IMR-90 (cell line): ENCODE results near the gene AUNIP. TPM values are rescaled to one million over a fixed set of nuclear protein-coding genes. Genes with fewer than 3 reads are reported as not detected.

Experiments
- ATAC-seq: fragments of 200-7000 bp; cut with Tn5 transposase; 2 replicates; pipeline ENCODE4 v1.9.1; 2020; ENCODE audit warnings: low read depth, mild to moderate bottlenecking, moderate library complexity
- BruUV-seq: library from RNA; stranded (reverse); fragments of 400-500 nt; replicated peaks from 2 replicates; lab custom pipeline; 2021; lab: Mats Ljungman, UMichigan
- CTCF ChIA-PET: fragments of 300-600 bp; formaldehyde crosslinking; extraction: SDS; loops from one replicate; lab custom pipeline; 2021; ENCODE audit warnings: antibody characterized with exemption; lab: Yijun Ruan, JAX
- POLR2A ChIA-PET: fragments of 300-600 bp; sonication (Branson Sonifier 250); formaldehyde crosslinking; loops from one replicate; lab custom pipeline; 2022; ENCODE audit warnings: antibody characterized with exemption; ENCODE audit not compliant: unreplicated experiment; lab: Charles Lee
- DNase-seq: peaks from one replicate; pipeline ENCODE4 v3.0.0; 2013
- H2AFZ ChIP-seq: replicated peaks from 2 replicates; pipeline ENCODE3; 2013; ENCODE audit warnings: low read length, mild to moderate bottlenecking; ENCODE audit not compliant: poor library complexity
- H2AK5ac ChIP-seq: 2 replicates; pipeline ENCODE4 v1.6.1; 2013; ENCODE audit warnings: low read depth, low read length, inconsistent platforms
- H2AK9ac ChIP-seq: replicated peaks from 2 replicates; pipeline ENCODE3; 2013; ENCODE audit warnings: mild to moderate bottlenecking, low read depth, low read length, moderate library complexity; ENCODE audit not compliant: poor library complexity
- H2BK120ac ChIP-seq: 2 replicates; pipeline ENCODE4 v1.6.1; 2013; ENCODE audit warnings: low read depth, low read length, inconsistent platforms
- H2BK15ac ChIP-seq: 3 replicates; pipeline ENCODE4 v1.6.1; 2013; ENCODE audit warnings: low read depth, low read length, inconsistent platforms
- H2BK20ac ChIP-seq: 2 replicates; pipeline ENCODE4 v1.6.1; 2013; ENCODE audit warnings: low read depth, mild to moderate bottlenecking, inconsistent platforms, low read length, moderate library complexity
- H2BK5ac ChIP-seq: 2 replicates; pipeline ENCODE4 v1.6.1; 2013; ENCODE audit warnings: mild to moderate bottlenecking, low read depth, low read length, inconsistent platforms; ENCODE audit not compliant: poor library complexity, severe bottlenecking
- H3K14ac ChIP-seq: replicated peaks from 2 replicates; pipeline ENCODE4 v1.6.1; 2013; ENCODE audit warnings: low read depth, low read length, inconsistent platforms
- H3K18ac ChIP-seq: 2 replicates; pipeline ENCODE4 v1.6.1; 2013; ENCODE audit warnings: low read depth, low read length, control low read depth
- H3K23ac ChIP-seq: 2 replicates; pipeline ENCODE4 v1.6.1; 2013; ENCODE audit warnings: low read depth, low read length, inconsistent platforms
- H3K27ac ChIP-seq: 2 replicates; pipeline ENCODE4 v1.5.1; 2013; ENCODE audit warnings: mild to moderate bottlenecking, control low read depth, low read length; ENCODE audit not compliant: insufficient read depth
- H3K27me3 ChIP-seq: 2 replicates; pipeline ENCODE4 v1.6.1; 2013; ENCODE audit warnings: low read length; ENCODE audit not compliant: control insufficient read depth, insufficient read depth
- H3K36me3 ChIP-seq: 2 replicates; pipeline ENCODE4 v1.6.1; 2013; ENCODE audit warnings: low read length, mixed read lengths; ENCODE audit not compliant: control insufficient read depth, insufficient read depth
- H3K4ac ChIP-seq: 2 replicates; pipeline ENCODE4 v1.6.1; 2013; ENCODE audit warnings: low read depth, low read length, inconsistent platforms
- H3K4me1 ChIP-seq: 2 replicates; pipeline ENCODE4 v1.6.1; 2013; ENCODE audit warnings: low read length, mixed read lengths; ENCODE audit not compliant: control insufficient read depth, insufficient read depth
- H3K4me2 ChIP-seq: 2 replicates; pipeline ENCODE4 v1.6.1; 2013; ENCODE audit warnings: low read depth, mild to moderate bottlenecking, control low read depth, low read length, moderate library complexity
- H3K4me3 ChIP-seq: 2 replicates; pipeline ENCODE4 v1.5.1; 2013; ENCODE audit warnings: low read depth, mild to moderate bottlenecking, control low read depth, low read length, moderate library complexity; ENCODE audit not compliant: insufficient read depth
- H3K56ac ChIP-seq: 2 replicates; pipeline ENCODE4 v1.6.1; 2013; ENCODE audit warnings: low read length, inconsistent platforms; ENCODE audit not compliant: insufficient read depth; ENCODE audit errors: extremely low read depth
- H3K79me1 ChIP-seq, 2 experiments: 2 replicates each; pipeline ENCODE4 v1.6.1; 2013; ENCODE audit warnings: low read length in 2 of 2, inconsistent platforms in 1 of 2, low read depth in 1 of 2
- H3K9ac ChIP-seq: 2 replicates; pipeline ENCODE4 v1.6.1; 2013; ENCODE audit warnings: low read depth, low read length, control low read depth
- H3K9me1 ChIP-seq: 2 replicates; pipeline ENCODE4 v1.6.1; 2013; ENCODE audit warnings: low read length, inconsistent platforms; ENCODE audit not compliant: insufficient read depth
- H3K9me3 ChIP-seq: 2 replicates; pipeline ENCODE4 v1.6.1; 2013; ENCODE audit warnings: low read length; ENCODE audit not compliant: control insufficient read depth, insufficient read depth
- H4K20me1 ChIP-seq: 2 replicates; pipeline ENCODE4 v1.6.1; 2013; ENCODE audit warnings: low read length, inconsistent platforms; ENCODE audit not compliant: insufficient read depth
- H4K5ac ChIP-seq: 2 replicates; pipeline ENCODE4 v1.6.1; 2013; ENCODE audit warnings: mild to moderate bottlenecking, low read depth, low read length, control low read depth
- H4K8ac ChIP-seq, 2 experiments: 2 replicates each; pipeline ENCODE4 v1.6.1; 2013; ENCODE audit warnings: low read depth in 2 of 2, low read length in 2 of 2, control low read depth in 1 of 2, inconsistent platforms in 1 of 2
- H4K91ac ChIP-seq: 2 replicates; pipeline ENCODE4 v1.6.1; 2013; ENCODE audit warnings: low read depth, low read length, inconsistent platforms; ENCODE audit not compliant: insufficient read depth
- BHLHE40 ChIP-seq: fragments of 150-350 bp; IDR thresholded peaks from 2 replicates; pipeline ENCODE4 v1.6.1; 2016; ENCODE audit warnings: mild to moderate bottlenecking, low read depth, low read length
- CEBPB ChIP-seq: IDR thresholded peaks from 2 replicates; pipeline ENCODE4 v1.6.1; 2012; ENCODE audit warnings: low read depth, low read length, improper control_type of control experiment
- CHD1 ChIP-seq: IDR thresholded peaks from 2 replicates; pipeline ENCODE4 v1.6.1; 2012; ENCODE audit warnings: low read depth, low read length, improper control_type of control experiment
- CTCF ChIP-seq: conservative IDR thresholded peaks from 2 replicates; pipeline ENCODE4 v1.5.1; 2012; ENCODE audit warnings: mild to moderate bottlenecking, low read depth, low read length, improper control_type of control experiment
- ELK1 ChIP-seq: fragments of 150-350 bp; IDR thresholded peaks from 2 replicates; pipeline ENCODE4 v1.6.1; 2016; ENCODE audit warnings: low read depth, mild to moderate bottlenecking, low read length, moderate library complexity, borderline replicate concordance
- FOS ChIP-seq: fragments of 150-350 bp; IDR thresholded peaks from 2 replicates; pipeline ENCODE4 v1.6.1; 2016; ENCODE audit warnings: low read depth, low read length
- MAFK ChIP-seq: IDR thresholded peaks from 2 replicates; pipeline ENCODE4 v1.6.1; 2012; ENCODE audit warnings: low read depth, low read length, improper control_type of control experiment
- MAZ ChIP-seq: IDR thresholded peaks from 2 replicates; pipeline ENCODE4 v1.6.1; 2012; ENCODE audit warnings: low read depth, mild to moderate bottlenecking, low read length, improper control_type of control experiment, moderate library complexity, borderline replicate concordance
- MXI1 ChIP-seq: IDR thresholded peaks from 2 replicates; pipeline ENCODE4 v1.6.1; 2012; ENCODE audit warnings: low read depth, mild to moderate bottlenecking, low read length, moderate library complexity, borderline replicate concordance
- POLR2A ChIP-seq: IDR thresholded peaks from 2 replicates; pipeline ENCODE4 v1.6.1; 2012; ENCODE audit warnings: mild to moderate bottlenecking, low read depth, low read length
- RAD21 ChIP-seq: IDR thresholded peaks from 2 replicates; pipeline ENCODE4 v1.6.1; 2012; ENCODE audit warnings: low read length, improper control_type of control experiment
- RCOR1 ChIP-seq: IDR thresholded peaks from 2 replicates; pipeline ENCODE4 v1.6.1; 2012; ENCODE audit warnings: mild to moderate bottlenecking, low read length, improper control_type of control experiment; ENCODE audit not compliant: insufficient replicate concordance
- RFX5 ChIP-seq: IDR thresholded peaks from 2 replicates; pipeline ENCODE4 v1.8.0; 2012; ENCODE audit warnings: low read depth, mild to moderate bottlenecking, low read length, moderate library complexity
- SMC3 ChIP-seq: fragments of 150-350 bp; IDR thresholded peaks from 2 replicates; pipeline ENCODE4 v1.6.1; 2016; ENCODE audit warnings: low read depth, mild to moderate bottlenecking, antibody characterized with exemption, low read length, moderate library complexity
- USF2 ChIP-seq: fragments of 150-350 bp; IDR thresholded peaks from 2 replicates; pipeline ENCODE4 v1.6.1; 2017; ENCODE audit warnings: mild to moderate bottlenecking, antibody characterized with exemption, low read length, low read depth
- WGBS, 2 experiments: methylation state at CpG; one replicate each; pipeline versions ENCODE4 v1.1.5 to v1.1.7; 2013; ENCODE audit warnings: missing lambda C conversion rate in 2 of 2; ENCODE audit not compliant: insufficient read length in 1 of 2; ENCODE audit errors: extremely low coverage in 2 of 2; 5-methylcytosine and 5-hydroxymethylcytosine counted together
- dilution Hi-C: fragments of 300-500 bp; cut with HindIII; formaldehyde crosslinking; loops from one replicate; pipeline ENCODE4 v1.14.3; 2018; ENCODE audit warnings: low sequenced_read_pairs; ENCODE audit not compliant: unreplicated experiment
- in situ Hi-C: fragments of 300-500 bp; cut with MboI; formaldehyde crosslinking; loops from 3 replicates; pipeline ENCODE4 v1.14.3; 2019; ENCODE audit warnings: low sequenced_read_pairs, inconsistent platforms, mixed read lengths
- intact Hi-C: fragments of 100-400 bp; cut with micrococcal nuclease; formaldehyde crosslinking; loops from 2 replicates; pipeline ENCODE4 v1.10.0; 2022
- polyA plus RNA-seq, 3 experiments: library from polyadenylated mRNA; depleted of rRNA; stranded (reverse); fragments of >200 nt; gene quantifications; 2 replicates each; pipeline ENCODE4 v1.2.3, GENCODE V29; 2012; ENCODE audit warnings: low replicate concordance in 1 of 3
- total RNA-seq: library from RNA; depleted of rRNA; stranded (reverse); fragments of >200 nt; gene quantifications from 2 replicates; pipeline ENCODE4 v1.2.3, GENCODE V29; 2012

AUNIP gene
- total and polyA plus RNA-seq, 2 of the 4 experiments (the other 2 are of a cell fraction): 2.4 to 5.0 TPM

- TF ChIP-seq RFX5 (no peak), MAFK (no peak), MAZ (no peak), CHD1 (no peak), SMC3 (no peak), CTCF (no peak), BHLHE40 (no peak), MXI1 (no peak), CEBPB (no peak), ELK1 (no peak), USF2 (no peak), POLR2A (no peak), FOS (no peak), RCOR1 (no peak), RAD21 (no peak)
- WGBS, 2 experiments: 40% methylated on average over 2 of the region's 3 CpGs; no CpG with 5 or more reads in 1 of the 2 experiments
These were observed 5.2 kb upstream of the AUNIP start for GRCh38 chr1:25864434-25864833.

More at GRCh38 chr1:25864434-25864833, 5.2 kb upstream of the AUNIP start:
- Histone ChIP-seq H3K56ac (no peak overlapping the region), H4K91ac (no peak overlapping the region), H3K14ac (no peak overlapping the region), H3K18ac (no peak overlapping the region), H3K4ac (no peak overlapping the region), H2BK15ac (no peak overlapping the region), H4K5ac (no peak overlapping the region), H3K23ac (no peak overlapping the region), H2AK9ac (no peak overlapping the region), H3K4me1 (no peaks in the 10 kb centered on the region; the same call in 1 of the 2 replicates), H2AK5ac (no peak overlapping the region), H3K9ac (no peak overlapping the region), H3K4me2 (no peak overlapping the region), H4K8ac (no peak overlapping the region), H3K27ac (no peak overlapping the region), H2BK120ac (no peak overlapping the region), H2BK5ac (no peak overlapping the region), H2AFZ (no peak overlapping the region), H3K36me3 (peaks cover 29% of the 10 kb centered on the region), H3K9me1 (peaks cover 4% of the 10 kb centered on the region), H3K9me3 (no peaks in the 10 kb centered on the region), H3K27me3 (no peaks in the 10 kb centered on the region), H3K79me1 (peaks cover 6 to 24% of the 10 kb centered on the region in 2 experiments; a peak in 2 of 4 replicates), H3K4me3 (no peak overlapping the region), H2BK20ac (no peak overlapping the region), H4K20me1 (peaks cover 5% of the 10 kb centered on the region; the same call in 1 of the 2 replicates)
- CTCF ChIA-PET: no interaction called here
- POLR2A ChIA-PET: interaction anchor here (0.7 kb wide), 1 partner anchor 44 kb away, joined by 4 read pairs; no protein-coding TSS in a partner anchor
- no peak for ATAC-seq
- BruUV-seq: no TSS peak
- DNase-seq: no peak
- dilution Hi-C loops: no loop called here
- in situ Hi-C loops: no loop called here
- intact Hi-C loops: no loop called here
